ENCODE data around the gene RHOT2.

RHOT2 gene

DNA sequence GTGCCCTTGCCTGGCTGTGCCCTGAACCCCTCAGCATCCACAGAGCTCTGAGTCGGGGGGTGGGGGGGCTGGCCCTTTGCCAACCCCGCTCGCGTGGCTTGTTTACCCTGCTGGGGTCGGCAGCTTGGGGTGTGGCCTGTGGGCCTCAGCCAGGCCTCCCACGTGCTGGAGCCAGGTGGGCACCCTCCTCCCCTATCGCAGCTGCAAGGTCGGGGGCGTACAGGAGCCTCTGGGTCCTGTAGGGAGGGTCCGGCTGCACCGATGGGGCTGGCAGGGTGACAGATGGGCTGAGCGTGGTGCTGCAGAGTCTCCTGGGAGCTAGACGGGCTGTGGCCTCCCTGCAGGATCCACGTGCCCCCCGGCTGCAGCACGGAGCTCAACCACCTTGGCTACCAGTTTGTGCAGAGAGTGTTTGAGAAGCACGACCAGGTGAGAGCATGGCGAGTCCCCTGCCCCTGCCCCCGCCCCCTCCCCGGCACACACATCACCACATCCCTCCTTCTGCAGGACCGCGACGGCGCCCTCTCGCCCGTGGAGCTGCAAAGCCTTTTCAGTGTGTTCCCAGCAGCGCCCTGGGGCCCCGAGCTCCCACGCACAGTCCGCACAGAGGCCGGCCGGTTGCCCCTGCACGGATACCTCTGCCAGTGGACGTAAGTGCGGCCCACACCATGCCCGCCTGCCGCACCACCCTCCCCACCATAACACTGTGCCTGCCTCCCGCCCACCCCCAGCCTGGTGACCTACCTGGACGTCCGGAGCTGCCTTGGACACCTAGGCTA, 3.6 kb downstream of the RHOT2 start:
- DNase-seq: no peak

DNA sequence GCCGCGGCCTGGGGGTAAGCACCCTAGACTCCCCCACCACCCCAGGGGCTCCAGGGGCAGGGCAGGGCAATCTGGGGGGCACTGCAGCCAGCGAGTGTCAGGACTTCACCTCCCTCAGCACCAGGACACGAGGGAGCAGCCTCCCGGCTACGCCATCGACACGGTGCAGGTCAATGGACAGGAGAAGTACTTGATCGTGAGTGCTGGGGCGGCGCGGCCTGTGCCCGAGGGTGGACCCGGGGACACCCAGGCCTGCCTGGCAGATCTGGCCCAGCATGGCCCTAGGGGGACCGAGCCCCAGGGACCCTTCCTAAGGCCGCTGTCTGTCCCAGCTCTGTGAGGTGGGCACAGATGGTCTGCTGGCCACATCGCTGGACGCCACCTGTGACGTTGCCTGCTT, 4.4 kb downstream of the RHOT2 start:
- no peak for DNase-seq

DNA sequence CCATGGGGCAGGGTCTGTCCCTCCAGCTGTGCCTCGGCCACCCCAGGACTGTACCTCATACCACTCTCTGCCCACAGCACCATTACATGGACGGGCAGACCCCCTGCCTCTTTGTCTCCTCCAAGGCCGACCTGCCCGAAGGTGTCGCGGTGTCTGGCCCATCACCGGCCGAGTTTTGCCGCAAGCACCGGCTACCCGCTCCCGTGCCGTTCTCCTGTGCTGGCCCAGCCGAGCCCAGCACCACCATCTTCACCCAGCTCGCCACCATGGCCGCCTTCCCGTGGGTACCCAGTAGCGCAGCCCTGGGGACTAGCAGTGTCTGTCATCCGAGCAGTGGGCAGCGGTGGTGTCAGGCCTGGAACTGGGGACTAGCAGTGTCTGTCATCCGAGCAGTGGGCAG, 4.9 kb downstream of the RHOT2 start:
- DNase-seq: no peak

DNA sequence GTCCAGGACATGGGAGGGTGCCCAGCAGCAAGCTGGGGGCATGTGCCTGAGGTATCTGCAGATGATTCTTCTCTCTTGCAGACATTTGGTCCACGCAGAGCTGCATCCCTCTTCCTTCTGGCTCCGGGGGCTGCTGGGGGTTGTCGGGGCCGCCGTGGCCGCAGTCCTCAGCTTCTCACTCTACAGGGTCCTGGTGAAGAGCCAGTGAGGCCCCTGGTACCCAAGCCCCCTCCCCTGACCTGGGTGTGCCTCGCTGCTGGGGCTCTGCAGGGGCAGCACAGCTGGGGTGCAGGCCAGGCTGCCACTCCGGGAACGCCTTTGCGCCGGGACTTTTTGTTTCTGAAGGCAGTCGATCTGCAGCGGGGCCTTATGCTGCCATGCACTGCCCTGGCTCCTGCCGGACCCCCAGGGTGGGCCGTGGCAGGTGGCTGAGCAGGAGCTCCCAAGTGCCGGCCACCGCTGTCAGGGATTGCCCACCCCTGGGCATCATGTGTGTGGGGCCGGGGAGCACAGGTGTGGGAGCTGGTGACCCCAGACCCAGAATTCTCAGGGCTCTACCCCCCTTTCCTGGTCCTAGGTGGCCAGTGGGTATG, 5.6 kb downstream of the RHOT2 start:
- no peak for DNase-seq

DNA sequence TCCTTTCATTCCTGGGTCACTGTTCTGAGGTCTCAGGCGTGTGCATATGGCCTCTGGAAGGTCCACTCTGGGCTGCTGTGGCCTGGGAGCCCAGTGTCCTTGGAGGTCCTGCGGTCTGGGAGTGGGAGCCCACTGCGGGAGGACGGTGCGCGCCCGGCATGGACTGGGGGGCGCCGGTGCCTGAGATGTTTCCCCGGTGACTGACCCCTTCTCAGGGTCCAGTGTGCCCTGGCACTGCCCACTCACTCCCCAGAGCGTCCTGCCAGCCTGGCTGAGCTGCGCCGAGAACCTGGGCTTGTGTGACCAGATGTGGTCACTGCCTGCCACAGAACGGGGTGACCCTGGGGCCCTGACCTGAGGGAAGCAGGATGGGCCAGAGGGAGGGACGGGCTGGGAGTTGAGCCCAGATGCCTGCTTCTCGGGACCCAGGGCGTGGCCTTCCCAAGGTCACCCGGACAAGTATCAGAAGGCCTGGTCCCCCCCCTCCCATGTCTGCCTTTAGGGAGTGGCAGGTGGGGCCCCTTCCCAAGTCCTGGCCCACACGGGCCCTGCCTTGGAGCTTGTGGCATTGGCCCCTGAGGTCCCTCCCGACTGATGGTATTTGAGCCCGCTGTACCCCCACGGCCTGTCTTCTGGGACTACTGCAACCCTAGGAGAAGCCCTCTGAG, 6.4 kb downstream of the RHOT2 start:
- no peak for DNase-seq

DNA sequence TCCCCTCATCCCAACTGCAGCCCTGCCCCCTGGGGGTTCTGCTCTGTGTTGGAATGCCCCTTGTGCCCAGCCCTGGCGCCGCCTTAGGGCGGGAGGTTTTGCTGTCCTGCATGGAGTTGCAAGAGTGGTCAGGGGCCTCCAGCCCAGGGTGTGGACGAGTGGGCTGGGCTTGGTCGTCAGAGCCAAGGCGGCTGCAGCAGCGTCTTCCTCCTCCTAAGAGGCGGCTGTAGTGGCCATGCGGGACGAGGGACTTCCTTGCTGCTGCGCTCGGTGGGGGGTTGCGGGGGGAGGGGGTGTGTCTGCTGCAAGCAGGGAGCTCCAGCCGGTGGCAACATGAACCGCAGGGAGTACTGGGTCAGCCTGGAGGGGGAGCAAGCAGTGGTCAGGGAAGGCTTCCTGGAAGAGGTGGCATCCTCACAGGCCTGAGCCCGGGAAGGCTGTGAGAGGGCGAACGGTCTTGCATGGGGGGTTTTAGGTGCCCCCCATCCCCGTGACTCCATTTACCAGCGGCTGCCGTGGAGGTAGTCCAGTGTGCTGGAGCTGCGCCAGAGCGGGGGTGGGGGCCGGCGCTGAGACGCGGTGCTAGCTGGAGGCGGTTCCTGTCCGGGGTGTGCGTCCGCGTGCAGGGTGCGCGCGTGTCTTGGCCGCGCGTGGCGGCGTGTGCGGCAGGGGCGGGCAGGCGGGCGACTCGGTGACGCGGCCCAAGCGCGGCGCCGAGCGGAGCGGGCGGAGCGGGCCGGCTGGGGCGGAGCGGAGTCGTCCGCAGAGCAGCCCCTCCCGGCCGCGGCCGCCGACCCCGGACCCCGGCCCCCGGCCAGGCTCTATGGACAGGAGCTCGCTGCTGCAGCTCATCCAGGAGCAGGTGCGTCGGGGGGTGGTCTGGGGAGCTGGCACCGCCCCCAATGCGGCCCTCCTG, 7.3 kb downstream of the RHOT2 start, which contains the start of gene RHBDL1:
RHBDL1 (plus strand) TSS at position 704 of the 916 bp plus-strand sequence; CDS start at position 824, 120 bp downstream.
- no peak for DNase-seq

DNA sequence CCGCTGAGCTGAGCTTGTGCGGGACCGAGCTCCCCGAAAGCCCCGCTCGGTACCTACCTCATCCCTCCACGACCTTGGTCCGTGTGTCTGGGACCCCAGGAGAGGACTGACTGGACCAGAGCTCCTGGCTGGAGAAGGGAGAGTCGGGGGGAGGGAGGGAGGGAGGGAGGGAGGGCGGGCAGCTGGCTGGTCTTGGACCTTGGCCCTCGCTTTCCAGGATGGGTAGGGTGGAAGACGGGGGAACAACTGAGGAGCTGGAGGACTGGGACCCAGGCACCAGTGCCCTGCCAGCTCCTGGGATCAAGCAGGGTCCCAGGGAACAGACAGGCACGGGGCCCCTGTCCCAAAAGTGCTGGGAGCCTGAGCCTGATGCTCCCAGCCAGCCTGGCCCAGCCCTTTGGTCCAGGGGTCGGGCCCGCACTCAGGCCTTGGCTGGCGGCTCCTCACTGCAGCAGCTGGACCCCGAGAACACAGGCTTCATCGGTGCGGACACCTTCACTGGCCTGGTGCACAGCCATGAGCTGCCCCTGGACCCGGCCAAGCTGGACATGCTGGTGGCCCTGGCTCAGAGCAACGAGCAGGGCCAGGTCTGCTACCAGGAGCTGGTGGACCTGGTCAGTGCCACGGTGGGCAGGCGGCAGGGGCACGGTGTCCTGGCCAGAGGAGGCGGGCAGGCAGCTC, 8.1 kb downstream of the RHOT2 start:
- no peak for DNase-seq

DNA sequence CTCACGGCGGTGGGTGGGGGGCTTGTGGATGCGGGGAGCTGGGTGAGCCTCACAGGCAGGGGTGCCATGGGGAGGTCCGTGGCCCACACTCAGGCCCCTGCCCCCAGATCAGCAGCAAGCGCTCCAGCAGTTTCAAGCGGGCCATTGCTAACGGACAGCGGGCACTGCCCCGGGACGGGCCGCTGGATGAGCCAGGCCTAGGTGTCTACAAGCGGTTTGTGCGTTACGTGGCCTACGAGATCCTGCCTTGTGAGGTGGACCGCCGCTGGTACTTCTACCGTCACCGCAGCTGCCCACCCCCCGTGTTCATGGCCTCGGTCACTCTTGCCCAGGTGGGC, 8.6 kb downstream of the RHOT2 start:
- DNase-seq: no peak

DNA sequence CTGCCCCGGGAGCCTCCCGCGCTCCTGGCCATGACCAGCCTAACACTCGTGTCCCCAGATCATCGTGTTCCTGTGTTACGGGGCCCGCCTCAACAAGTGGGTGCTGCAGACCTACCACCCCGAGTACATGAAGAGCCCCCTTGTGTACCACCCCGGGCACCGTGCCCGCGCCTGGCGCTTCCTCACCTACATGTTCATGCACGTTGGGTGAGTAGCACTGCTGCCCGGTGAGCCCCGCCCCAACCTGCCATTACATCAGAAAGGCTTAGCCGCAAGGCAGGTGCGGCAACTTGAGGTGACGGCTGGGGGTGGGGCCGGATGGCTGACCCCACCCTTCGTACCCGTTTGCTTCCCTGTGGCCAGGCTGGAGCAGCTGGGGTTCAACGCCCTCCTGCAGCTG, 9.0 kb downstream of the RHOT2 start:
- no peak for DNase-seq

DNA sequence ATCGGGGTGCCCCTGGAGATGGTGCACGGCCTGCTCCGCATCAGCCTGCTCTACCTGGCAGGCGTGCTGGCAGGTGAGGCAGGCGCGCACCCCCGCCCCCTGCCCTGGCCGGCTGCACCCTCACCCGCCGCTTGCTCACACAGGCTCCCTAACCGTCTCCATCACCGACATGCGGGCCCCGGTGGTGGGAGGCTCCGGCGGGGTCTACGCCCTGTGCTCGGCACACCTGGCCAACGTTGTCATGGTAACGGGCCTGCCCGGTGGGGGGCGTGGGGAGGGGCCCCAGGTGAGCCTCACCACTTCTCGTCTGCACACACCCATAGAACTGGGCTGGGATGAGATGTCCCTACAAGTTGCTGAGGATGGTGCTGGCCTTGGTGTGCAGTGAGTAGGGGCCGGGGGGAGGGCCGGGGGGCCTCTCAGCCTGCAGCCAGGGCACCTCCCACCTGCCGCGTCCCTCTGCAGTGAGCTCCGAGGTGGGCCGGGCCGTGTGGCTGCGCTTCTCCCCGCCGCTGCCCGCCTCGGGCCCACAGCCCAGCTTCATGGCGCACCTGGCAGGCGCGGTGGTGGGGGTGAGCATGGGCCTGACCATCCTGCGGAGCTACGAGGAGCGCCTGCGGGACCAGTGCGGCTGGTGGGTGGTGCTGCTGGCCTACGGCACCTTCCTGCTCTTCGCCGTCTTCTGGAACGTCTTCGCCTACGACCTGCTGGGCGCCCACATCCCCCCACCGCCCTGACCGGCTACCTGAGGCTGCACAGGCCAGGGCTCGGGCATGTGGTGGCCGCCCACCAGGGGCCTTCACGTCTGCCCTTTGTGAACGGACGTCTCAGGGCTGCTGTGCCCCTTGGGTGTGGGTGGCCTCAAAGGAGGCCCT, 9.6 kb downstream of the RHOT2 start:
- DNase-seq: no peak

DNA sequence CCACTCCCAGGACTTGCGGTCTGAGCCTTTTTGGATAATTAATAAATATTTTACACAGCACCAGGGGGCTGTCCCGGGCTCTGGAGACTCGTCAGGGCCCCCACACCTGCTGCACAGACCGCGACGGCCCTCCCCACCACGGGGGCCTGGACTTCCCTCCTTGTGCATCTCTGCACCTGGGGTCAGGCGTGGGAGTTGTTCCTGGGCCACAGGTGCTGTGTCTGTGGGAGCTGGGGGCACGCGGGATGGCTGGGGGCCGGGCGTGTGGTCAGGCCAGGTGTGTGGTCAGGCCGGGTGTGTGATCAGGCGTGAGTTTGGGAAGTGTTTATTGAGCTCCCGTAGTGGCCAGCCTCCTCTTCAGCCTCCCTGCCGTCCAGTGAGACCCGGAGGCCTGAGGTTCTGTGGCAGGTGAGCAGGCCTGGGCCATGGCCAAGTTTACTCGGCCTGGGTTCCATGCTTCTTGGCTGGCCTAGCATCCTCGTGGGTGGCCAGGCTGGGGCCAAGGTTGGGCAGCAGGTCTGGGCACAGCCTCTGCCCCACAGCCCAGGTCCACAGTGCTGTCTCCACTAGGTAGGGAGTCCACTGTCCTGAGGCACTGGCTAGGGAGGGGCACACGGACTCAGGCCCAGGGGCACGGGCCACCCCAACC, 10.4 kb downstream of the RHOT2 start:
- no peak for DNase-seq

DNA sequence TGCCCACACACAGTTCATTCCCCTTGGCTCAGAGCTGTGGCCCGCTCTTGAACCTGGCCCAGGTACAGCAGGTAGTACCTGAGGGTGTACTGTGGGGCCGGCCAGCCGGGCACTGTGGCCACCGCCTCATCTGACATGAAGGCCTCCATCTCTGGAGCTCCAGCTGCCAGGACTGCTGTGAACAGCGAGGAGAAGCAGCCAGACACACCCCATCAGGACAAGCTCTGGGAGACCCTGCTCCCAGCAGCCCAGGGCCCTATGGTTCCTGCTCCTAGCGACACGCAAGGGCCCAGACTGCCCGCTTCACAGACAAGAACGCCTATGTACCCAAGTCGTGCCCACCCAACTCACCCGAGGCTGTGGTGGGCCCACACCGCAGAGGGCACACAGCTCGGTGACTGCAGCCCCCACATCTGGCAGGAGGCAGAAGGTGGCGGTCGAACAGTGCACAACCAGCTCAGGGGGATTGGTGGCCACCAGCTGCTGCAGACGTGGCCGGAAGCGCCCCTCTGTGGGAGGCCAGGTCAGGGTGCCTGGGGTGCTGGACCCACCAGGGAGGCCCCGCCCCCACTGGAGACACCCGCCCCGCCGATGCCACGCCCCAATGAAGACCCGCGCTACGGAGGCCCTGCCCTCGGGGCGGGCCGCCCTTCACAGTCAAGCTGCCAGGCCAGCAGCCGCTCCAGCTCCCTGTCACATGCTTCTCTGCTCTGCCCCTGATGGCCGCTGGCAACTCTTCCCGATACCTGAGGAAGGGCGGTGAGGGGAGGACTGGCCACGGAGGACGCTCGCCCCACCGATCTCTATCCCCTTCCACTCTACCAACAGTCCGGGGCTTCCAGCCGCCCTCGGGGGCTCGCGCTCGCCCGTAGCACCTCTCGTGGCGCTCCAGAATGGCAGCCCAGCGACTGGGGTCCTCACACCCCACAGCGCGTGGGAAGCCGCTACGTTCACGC, 11.2 kb downstream of the RHOT2 start:
- DNase-seq: peak; percentile 63

DNA sequence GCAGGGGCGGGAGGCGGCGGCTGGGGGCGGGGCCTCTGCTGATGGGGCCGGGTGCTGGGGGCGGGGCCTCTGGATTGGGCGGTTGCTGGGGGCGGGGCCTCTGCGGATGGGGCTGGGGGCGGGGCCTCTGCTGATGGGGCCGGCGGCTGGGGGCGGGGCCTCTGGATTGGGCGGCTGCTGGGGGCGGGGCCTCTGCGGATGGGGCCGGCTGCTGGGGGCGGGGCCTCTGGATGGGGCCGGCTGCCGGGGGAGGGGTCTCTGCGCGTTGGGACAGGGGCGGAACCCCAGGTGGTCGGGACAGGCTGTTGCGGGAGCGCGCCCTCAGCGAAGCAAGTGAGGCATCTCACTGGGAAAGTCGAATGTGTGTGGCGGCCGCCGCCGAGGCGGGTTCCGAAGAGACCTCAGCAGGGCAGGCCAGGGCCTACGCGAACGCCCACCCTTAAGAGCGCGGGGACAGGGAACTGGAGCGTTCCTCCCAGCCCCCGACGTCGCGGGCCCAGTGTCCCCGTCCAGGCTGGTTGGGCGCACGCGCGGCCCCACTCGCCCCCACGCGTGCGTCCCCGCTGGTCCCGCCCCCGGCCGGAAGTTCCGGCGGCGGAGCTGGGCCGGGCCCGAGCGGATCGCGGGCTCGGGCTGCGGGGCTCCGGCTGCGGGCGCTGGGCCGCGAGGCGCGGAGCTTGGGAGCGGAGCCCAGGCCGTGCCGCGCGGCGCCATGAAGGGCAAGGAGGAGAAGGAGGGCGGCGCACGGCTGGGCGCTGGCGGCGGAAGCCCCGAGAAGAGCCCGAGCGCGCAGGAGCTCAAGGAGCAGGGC, 12.1 kb downstream of the RHOT2 start, which contains the start of gene STUB1:
STUB1 (plus strand) TSS at position 597 of the 811 bp plus-strand sequence; CDS start at position 713, 116 bp downstream.
- peak; percentile 63 for DNase-seq

DNA sequence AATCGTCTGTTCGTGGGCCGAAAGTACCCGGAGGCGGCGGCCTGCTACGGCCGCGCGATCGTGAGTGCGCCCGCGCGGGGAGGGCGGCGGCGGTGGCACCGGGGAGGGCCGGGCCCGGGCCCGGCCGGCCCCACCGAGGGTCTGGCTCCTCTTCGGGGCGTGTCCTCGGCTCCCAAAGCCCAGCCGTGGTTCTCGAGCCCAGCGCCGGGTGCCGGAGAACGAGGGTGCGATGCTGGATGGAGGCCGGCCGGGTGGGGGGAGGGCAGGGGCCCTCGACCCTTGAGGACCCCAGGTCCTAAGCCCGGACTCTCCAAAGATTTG, 12.7 kb downstream of the RHOT2 start:
- no peak for DNase-seq

DNA sequence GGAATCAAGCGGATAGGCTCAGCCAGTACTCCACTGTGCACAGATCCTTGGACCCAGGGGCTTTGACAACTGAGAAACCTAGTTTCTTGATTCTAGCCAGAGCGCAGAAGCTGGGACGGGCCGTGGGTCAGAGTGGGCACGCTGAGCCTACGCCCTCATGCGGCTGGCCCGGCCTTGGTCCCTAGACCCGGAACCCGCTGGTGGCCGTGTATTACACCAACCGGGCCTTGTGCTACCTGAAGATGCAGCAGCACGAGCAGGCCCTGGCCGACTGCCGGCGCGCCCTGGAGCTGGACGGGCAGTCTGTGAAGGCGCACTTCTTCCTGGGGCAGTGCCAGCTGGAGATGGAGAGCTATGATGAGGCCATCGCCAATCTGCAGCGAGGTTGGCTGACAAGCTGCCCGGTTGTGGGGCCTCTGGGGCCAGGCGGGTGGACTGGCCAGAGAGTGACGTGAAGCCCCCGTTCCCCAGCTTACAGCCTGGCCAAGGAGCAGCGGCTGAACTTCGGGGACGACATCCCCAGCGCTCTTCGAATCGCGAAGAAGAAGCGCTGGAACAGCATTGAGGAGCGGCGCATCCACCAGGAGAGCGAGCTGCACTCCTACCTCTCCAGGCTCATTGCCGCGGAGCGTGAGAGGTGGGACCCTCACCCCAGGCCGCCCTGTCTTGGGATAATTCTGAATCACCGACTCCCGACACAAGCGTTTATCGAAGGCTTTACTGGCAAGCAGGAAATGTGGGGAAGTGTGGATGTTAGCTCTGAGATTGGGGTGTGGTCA, 13.2 kb downstream of the RHOT2 start:
- DNase-seq: no peak

DNA sequence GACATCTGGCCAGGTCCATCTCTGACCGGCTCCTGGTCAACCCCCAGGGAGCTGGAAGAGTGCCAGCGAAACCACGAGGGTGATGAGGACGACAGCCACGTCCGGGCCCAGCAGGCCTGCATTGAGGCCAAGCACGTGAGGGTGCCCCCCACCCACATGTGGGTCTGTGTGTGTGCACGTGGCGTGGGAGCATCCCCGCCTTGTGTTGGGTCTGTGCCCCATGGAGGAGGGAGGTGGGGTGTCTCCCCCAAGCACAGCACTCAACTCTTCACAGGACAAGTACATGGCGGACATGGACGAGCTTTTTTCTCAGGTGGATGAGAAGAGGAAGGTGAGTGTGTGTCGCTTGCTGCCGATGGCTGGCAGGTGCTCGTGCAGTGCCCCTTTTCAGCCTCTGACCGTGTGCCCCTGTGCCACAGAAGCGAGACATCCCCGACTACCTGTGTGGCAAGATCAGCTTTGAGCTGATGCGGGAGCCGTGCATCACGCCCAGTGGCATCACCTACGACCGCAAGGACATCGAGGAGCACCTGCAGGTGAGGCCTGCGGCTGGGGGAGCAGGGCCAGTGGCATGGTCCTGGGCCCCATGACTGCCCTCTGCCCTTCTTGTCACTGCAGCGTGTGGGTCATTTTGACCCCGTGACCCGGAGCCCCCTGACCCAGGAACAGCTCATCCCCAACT, 14.0 kb downstream of the RHOT2 start:
- no peak for DNase-seq
